NCI-H460 (cell line): ENCODE results near the gene ZNF385D. TPM values are rescaled to one million over a fixed set of nuclear protein-coding genes. Genes with fewer than 3 reads are reported as not detected.

Source experiments
- DNase-seq: peaks from one replicate; pipeline ENCODE4 v3.0.0-alpha.2; 2016; ENCODE audit warnings: low read depth; ENCODE audit errors: extremely low read depth
- total RNA-seq: library from RNA; depleted of rRNA; stranded (reverse); fragments of >200 nt; shearing (Covaris generic); gene quantifications from 2 replicates; pipeline ENCODE4 v1.2.3, GENCODE V29; 2014

ZNF385D gene
- total RNA-seq, 1 experiment from 2014 or later: 0.02 TPM

GRCh38 chr3:21466476-21466875 lies 284.5 kb downstream of the ZNF385D start:
- no peak for DNase-seq

- DNase-seq: no peak
Observed at GRCh38 chr3:21464746-21465145, 286.3 kb downstream of the ZNF385D start.

GRCh38 chr3:21463319-21463718 lies 287.7 kb downstream of the ZNF385D start:
- no peak for DNase-seq

- no peak for DNase-seq
Observed at GRCh38 chr3:21462141-21462540, 288.9 kb downstream of the ZNF385D start.

- DNase-seq: no peak
Observed at GRCh38 chr3:21457084-21457483, 293.9 kb downstream of the ZNF385D start.

GRCh38 chr3:21449738-21450137 lies 301.3 kb downstream of the ZNF385D start:
- no peak for DNase-seq

- DNase-seq: no peak
Observed at GRCh38 chr3:21447476-21448151, 303.4 kb downstream of the ZNF385D start.

GRCh38 chr3:21446945-21447475 lies 304.0 kb downstream of the ZNF385D start:
- no peak for DNase-seq

GRCh38 chr3:21446027-21446426 lies 305.0 kb downstream of the ZNF385D start:
- no peak for DNase-seq

- no peak for DNase-seq
Observed at GRCh38 chr3:21441821-21442220, 309.2 kb downstream of the ZNF385D start.

- DNase-seq: no peak
Observed at GRCh38 chr3:21436835-21437234, 314.2 kb downstream of the ZNF385D start.

GRCh38 chr3:21435871-21436270 lies 315.1 kb downstream of the ZNF385D start:
- no peak for DNase-seq

GRCh38 chr3:21434310-21434709 lies 316.7 kb downstream of the ZNF385D start:
- no peak for DNase-seq

GRCh38 chr3:21433751-21434150 lies 317.3 kb downstream of the ZNF385D start:
- DNase-seq: no peak

- no peak for DNase-seq
Observed at GRCh38 chr3:21426920-21427319, 324.1 kb downstream of the ZNF385D start.

- no peak for DNase-seq
Observed at GRCh38 chr3:21425715-21426114, 325.3 kb downstream of the ZNF385D start.

- no peak for DNase-seq
Observed at GRCh38 chr3:21421096-21421495, 329.9 kb downstream of the ZNF385D start.

GRCh38 chr3:21417991-21418390 lies 333.0 kb downstream of the ZNF385D start:
- DNase-seq: no peak

- no peak for DNase-seq
Observed at GRCh38 chr3:21414506-21414905, 336.5 kb downstream of the ZNF385D start.

- no peak for DNase-seq
Observed at GRCh38 chr3:21411058-21411457, 340.0 kb downstream of the ZNF385D start.

GRCh38 chr3:21409401-21409800 lies 341.6 kb downstream of the ZNF385D start:
- no peak for DNase-seq

- no peak for DNase-seq
Observed at GRCh38 chr3:21407743-21408142, 343.3 kb downstream of the ZNF385D start.
